ENCODE results near the gene ACLY.

Gene ACLY

DNA sequence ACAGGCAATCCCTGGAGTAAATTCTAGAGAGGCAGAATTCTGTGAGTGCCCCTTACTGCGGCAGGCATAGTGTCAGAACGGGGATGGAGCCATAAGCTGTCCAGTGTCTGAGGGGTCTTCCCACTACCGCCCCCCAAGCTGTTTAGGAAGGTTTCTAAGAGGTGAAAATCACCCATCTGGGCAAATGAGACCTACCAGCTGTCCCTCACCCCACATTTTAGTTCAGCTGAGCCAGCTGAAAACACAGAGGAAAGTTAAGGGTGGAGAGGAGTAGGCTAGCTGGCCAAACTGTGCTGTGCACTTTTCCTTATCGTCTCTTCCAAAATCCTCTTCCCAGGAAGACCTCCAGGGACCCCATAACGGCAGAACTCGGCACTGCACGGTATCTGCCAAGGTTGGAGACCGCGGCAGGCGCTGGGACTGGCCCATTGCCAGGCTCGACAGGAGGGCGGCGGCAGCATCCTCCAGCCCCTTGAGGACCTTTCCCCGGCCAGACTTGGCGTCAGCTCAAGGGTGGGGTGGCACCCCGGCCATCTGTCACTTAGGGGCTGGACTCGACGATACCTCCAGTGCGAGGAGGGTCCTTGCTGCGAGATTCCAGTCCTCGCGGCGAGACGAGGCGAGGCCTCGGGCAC, 955 bp downstream of the ACLY start:
- H3K4me3 ChIP-seq (ENCODE audit: low read depth, low read length) = peak overlapping the region; percentile 98
- TF ChIP-seq, protein P1, sequence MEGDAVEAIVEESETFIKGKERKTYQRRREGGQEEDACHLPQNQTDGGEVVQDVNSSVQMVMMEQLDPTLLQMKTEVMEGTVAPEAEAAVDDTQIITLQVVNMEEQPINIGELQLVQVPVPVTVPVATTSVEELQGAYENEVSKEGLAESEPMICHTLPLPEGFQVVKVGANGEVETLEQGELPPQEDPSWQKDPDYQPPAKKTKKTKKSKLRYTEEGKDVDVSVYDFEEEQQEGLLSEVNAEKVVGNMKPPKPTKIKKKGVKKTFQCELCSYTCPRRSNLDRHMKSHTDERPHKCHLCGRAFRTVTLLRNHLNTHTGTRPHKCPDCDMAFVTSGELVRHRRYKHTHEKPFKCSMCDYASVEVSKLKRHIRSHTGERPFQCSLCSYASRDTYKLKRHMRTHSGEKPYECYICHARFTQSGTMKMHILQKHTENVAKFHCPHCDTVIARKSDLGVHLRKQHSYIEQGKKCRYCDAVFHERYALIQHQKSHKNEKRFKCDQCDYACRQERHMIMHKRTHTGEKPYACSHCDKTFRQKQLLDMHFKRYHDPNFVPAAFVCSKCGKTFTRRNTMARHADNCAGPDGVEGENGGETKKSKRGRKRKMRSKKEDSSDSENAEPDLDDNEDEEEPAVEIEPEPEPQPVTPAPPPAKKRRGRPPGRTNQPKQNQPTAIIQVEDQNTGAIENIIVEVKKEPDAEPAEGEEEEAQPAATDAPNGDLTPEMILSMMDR (IDR thresholded peaks at IDR 0.05; ENCODE audit: low read depth, low read length) = no peak
- in situ Hi-C loops (cut with HindIII; ENCODE audit: low sequenced_read_pairs) = no loop called here
- DNase-seq (ENCODE audit: low read depth, low spot score) = peak; percentile 41

DNA sequence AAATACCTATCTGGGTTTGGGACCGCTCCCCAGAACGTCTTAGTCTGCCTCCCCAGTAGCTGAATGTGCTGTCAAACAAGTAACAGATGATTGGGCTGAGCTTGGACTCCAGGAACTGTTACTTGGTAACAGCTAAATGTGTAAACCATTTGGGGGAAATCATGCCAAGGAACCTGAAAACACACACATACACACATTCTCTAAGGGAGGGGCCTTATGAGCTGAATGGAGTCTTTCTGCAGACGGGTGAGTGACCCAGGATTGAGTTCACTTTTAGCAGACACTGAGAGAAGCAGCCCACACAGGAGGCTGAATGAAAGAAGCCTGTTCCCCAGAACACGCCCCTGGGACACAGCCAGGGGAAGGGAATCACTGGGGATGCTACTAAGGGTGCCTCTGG, 1.6 kb downstream of the ACLY start:
- DNase-seq (ENCODE audit: low read depth, low spot score) = peak; percentile 73
- in situ Hi-C loops (cut with HindIII; ENCODE audit: low sequenced_read_pairs) = no loop called here
- TF ChIP-seq, protein P1 (IDR thresholded peaks at IDR 0.05; ENCODE audit: low read depth, low read length) = no peak
- H3K4me3 ChIP-seq (ENCODE audit: low read depth, low read length) = peak overlapping the region; percentile 98

DNA sequence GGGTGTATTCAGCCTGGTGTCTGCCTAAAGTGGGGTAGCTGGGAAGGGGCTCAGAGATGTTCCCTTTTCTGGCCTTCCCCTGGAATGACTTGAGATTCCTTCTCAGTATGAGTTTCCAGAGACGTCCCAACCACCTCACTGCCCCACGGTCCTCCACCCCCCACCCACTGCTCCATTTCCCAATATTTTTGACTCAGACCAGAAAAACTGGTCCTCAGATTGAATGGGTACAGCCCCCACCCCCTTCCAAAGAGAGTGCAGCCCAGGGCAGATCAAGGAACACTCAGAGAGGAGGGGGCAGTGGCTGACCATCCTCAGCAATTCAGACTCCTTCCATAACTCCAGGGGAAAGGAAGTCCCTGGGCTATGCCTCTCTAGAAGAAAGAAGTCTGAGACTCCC, 3.2 kb downstream of the ACLY start:
- TF ChIP-seq, protein P1 (IDR thresholded peaks at IDR 0.05; ENCODE audit: low read depth, low read length) = no peak
- in situ Hi-C loops (cut with HindIII; ENCODE audit: low sequenced_read_pairs) = no loop called here
- peak overlapping the region; percentile 4 for H3K4me3 ChIP-seq (ENCODE audit: low read depth, low read length)
- DNase-seq (ENCODE audit: low read depth, low spot score) = no peak

DNA sequence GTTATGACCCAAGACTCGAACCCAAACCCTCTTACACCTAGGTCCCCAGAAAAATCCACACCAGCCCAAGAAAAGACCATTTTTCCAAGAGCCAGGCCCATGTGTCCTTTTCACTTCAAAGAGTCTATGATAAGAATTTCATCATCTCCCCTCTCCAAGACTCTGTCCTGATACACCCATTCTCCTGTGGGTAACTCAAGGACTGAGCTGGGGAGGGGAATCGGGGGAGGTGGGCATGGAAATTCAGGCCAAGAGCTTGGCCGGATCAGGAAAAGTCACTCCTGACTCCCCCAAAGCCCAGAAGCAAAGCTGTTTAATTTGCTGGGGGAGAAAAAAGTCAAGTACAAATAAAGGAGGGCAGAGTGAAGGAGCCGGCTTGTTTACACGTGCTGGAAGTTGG, 3.7 kb downstream of the ACLY start:
- TF ChIP-seq, protein P1 (IDR thresholded peaks at IDR 0.05; ENCODE audit: low read depth, low read length) = no peak
- H3K4me3 ChIP-seq (ENCODE audit: low read depth, low read length) = no peak overlapping the region
- in situ Hi-C loops (cut with HindIII; ENCODE audit: low sequenced_read_pairs) = no loop called here
- no peak for DNase-seq (ENCODE audit: low read depth, low spot score)

DNA sequence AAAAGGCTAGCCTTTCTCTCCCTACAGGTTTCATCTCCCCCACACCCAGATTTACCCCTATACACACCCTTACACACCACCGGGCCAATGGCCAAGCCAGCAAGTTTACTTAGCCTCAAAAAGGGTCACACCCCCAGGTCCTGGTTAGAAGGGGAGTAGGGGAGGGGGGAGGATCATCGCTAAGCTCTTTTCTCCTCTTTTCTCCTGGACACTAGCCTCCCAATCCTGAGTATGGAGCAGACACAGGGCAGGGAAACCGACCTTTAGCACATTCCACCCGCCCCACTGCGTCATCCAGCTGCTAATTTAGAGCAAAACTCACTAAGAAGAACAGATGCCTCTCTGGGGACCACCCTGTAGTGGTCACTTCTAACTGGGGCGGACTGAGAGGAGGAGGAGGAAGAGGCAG, 4.4 kb downstream of the ACLY start:
- in situ Hi-C loops (cut with HindIII; ENCODE audit: low sequenced_read_pairs) = no loop called here
- TF ChIP-seq, protein P1 (IDR thresholded peaks at IDR 0.05; ENCODE audit: low read depth, low read length) = no peak
- peak; percentile 30 for DNase-seq (ENCODE audit: low read depth, low spot score)
- no peak overlapping the region for H3K4me3 ChIP-seq (ENCODE audit: low read depth, low read length)

DNA sequence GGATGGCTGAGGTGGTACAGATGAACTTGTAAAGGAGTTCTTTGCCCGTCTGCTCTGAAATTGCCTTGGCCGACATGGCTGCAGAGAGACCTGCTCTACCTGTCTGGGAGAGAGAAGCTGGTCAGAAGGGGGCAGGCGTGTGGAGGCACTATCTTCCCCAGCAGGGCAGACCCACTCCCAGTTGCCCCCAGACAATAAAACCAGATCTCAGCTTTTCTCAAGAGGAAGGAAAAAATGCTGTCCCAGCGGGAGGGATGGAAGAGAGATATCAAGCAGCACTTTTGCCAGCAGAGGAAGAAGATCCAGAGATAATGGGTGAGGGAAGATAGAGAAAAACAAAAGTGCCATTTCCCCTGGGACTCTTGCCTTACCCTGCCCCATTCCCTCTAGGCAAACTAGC, 5.0 kb downstream of the ACLY start:
- in situ Hi-C loops (cut with HindIII; ENCODE audit: low sequenced_read_pairs) = no loop called here
- DNase-seq (ENCODE audit: low read depth, low spot score) = no peak
- H3K4me3 ChIP-seq (ENCODE audit: low read depth, low read length) = no peak overlapping the region
- TF ChIP-seq, protein P1 (IDR thresholded peaks at IDR 0.05; ENCODE audit: low read depth, low read length) = no peak

All from astrocyte of the spinal cord (primary cell).